Panc1 (cell line): ENCODE data around the gene CFAP45.

Source experiments
- POLR2AphosphoS5 ChIP-seq: IDR thresholded peaks from 2 replicates; pipeline ENCODE4 v1.6.1; 2012; ENCODE audit warnings: mild to moderate bottlenecking, low read depth, low read length, moderate library complexity
- SIN3A ChIP-seq: IDR thresholded peaks from 2 replicates; pipeline ENCODE4 v1.6.1; 2012; ENCODE audit warnings: low read depth, mild to moderate bottlenecking, low read length, moderate library complexity, borderline replicate concordance; ENCODE audit not compliant: insufficient read depth
- TF ChIP-seq, protein P1 (sequence below): fragments of 450-650 bp; IDR thresholded peaks from 2 replicates; pipeline ENCODE4 v1.5.1; 2017; ENCODE audit warnings: mild to moderate bottlenecking
- TF ChIP-seq, protein P2 (sequence below), 2 experiments: IDR thresholded peaks; 2 replicates each; pipeline ENCODE4 v1.6.1; 2011 to 2012; ENCODE audit warnings: low read depth in 2 of 2, control low read depth in 1 of 2, low read length in 1 of 2, mild to moderate bottlenecking in 1 of 2, moderate library complexity in 1 of 2; ENCODE audit not compliant: insufficient read depth in 1 of 2

GRCh38 chr1:159853417-159854115, 46.4 kb downstream of the CFAP45 start:
- TF ChIP-seq, protein P1, sequence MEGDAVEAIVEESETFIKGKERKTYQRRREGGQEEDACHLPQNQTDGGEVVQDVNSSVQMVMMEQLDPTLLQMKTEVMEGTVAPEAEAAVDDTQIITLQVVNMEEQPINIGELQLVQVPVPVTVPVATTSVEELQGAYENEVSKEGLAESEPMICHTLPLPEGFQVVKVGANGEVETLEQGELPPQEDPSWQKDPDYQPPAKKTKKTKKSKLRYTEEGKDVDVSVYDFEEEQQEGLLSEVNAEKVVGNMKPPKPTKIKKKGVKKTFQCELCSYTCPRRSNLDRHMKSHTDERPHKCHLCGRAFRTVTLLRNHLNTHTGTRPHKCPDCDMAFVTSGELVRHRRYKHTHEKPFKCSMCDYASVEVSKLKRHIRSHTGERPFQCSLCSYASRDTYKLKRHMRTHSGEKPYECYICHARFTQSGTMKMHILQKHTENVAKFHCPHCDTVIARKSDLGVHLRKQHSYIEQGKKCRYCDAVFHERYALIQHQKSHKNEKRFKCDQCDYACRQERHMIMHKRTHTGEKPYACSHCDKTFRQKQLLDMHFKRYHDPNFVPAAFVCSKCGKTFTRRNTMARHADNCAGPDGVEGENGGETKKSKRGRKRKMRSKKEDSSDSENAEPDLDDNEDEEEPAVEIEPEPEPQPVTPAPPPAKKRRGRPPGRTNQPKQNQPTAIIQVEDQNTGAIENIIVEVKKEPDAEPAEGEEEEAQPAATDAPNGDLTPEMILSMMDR = no peak
- no peak for TF ChIP-seq POLR2AphosphoS5
- TF ChIP-seq, protein P2, sequence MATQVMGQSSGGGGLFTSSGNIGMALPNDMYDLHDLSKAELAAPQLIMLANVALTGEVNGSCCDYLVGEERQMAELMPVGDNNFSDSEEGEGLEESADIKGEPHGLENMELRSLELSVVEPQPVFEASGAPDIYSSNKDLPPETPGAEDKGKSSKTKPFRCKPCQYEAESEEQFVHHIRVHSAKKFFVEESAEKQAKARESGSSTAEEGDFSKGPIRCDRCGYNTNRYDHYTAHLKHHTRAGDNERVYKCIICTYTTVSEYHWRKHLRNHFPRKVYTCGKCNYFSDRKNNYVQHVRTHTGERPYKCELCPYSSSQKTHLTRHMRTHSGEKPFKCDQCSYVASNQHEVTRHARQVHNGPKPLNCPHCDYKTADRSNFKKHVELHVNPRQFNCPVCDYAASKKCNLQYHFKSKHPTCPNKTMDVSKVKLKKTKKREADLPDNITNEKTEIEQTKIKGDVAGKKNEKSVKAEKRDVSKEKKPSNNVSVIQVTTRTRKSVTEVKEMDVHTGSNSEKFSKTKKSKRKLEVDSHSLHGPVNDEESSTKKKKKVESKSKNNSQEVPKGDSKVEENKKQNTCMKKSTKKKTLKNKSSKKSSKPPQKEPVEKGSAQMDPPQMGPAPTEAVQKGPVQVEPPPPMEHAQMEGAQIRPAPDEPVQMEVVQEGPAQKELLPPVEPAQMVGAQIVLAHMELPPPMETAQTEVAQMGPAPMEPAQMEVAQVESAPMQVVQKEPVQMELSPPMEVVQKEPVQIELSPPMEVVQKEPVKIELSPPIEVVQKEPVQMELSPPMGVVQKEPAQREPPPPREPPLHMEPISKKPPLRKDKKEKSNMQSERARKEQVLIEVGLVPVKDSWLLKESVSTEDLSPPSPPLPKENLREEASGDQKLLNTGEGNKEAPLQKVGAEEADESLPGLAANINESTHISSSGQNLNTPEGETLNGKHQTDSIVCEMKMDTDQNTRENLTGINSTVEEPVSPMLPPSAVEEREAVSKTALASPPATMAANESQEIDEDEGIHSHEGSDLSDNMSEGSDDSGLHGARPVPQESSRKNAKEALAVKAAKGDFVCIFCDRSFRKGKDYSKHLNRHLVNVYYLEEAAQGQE (IDR thresholded peaks at IDR 0.05; ENCODE audit: insufficient read depth in 1 of 2, low read depth in 2 of 2, low read length in 1 of 2) = no peak
- TF ChIP-seq SIN3A = no peak
